ENCODE data around the gene NR3C2.

The NR3C2 gene

GRCh38 chr4:148346657-148347056 lies 95.6 kb downstream of the NR3C2 start:
- no peak for TF ChIP-seq CREB5 (CRISPR knock-in tag; IDR thresholded peaks at IDR 0.05; ENCODE audit: low read depth)
- no peak for TF ChIP-seq TSHZ2 (CRISPR knock-in tag; IDR thresholded peaks at IDR 0.05)
- TF ChIP-seq ESRRG (CRISPR knock-in tag; IDR thresholded peaks at IDR 0.05) = no peak
- TF ChIP-seq ARNTL (CRISPR knock-in tag; IDR thresholded peaks at IDR 0.05; ENCODE audit: borderline replicate concordance, low read depth) = no peak
- TF ChIP-seq TCF4 (CRISPR knock-in tag; IDR thresholded peaks at IDR 0.05; ENCODE audit: borderline replicate concordance) = no peak
- TF ChIP-seq ZNF565 (CRISPR knock-in tag; conservative IDR thresholded peaks at IDR 0.05; ENCODE audit: low read depth) = no peak
- TF ChIP-seq PATZ1 (CRISPR knock-in tag; IDR thresholded peaks at IDR 0.05; ENCODE audit: borderline replicate concordance) = no peak
- TF ChIP-seq ZNF8 (CRISPR knock-in tag; IDR thresholded peaks at IDR 0.05) = no peak
- TF ChIP-seq OSR1 (CRISPR knock-in tag; IDR thresholded peaks at IDR 0.05) = no peak
- TF ChIP-seq BACH2 (CRISPR knock-in tag; IDR thresholded peaks at IDR 0.05; ENCODE audit: borderline replicate concordance) = no peak
- no peak for TF ChIP-seq PPARA (CRISPR knock-in tag; IDR thresholded peaks at IDR 0.05; ENCODE audit: borderline replicate concordance)
- no peak for ATAC-seq

- ATAC-seq = no peak
- TF ChIP-seq OSR1 (CRISPR knock-in tag; IDR thresholded peaks at IDR 0.05) (no peak), PATZ1 (CRISPR knock-in tag; IDR thresholded peaks at IDR 0.05; ENCODE audit: borderline replicate concordance) (no peak), CSRNP3 (CRISPR knock-in tag; IDR thresholded peaks at IDR 0.05) (no peak), SNAI2 (CRISPR knock-in tag; IDR thresholded peaks at IDR 0.05) (no peak), ARNTL (CRISPR knock-in tag; IDR thresholded peaks at IDR 0.05; ENCODE audit: borderline replicate concordance, low read depth) (no peak), TSHZ2 (CRISPR knock-in tag; IDR thresholded peaks at IDR 0.05) (no peak), ZNF70 (CRISPR knock-in tag; IDR thresholded peaks at IDR 0.05) (no peak), ZNF565 (CRISPR knock-in tag; conservative IDR thresholded peaks at IDR 0.05; ENCODE audit: low read depth) (no peak), ZC3H10 (CRISPR knock-in tag; IDR thresholded peaks at IDR 0.05) (no peak)
Measured at GRCh38 chr4:148345509-148345908, 96.7 kb downstream of the NR3C2 start.

GRCh38 chr4:148344941-148345340 lies 97.3 kb downstream of the NR3C2 start:
- no peak for ATAC-seq
- TF ChIP-seq OSR1 (CRISPR knock-in tag; IDR thresholded peaks at IDR 0.05) = no peak
- no peak for TF ChIP-seq ZFP3 (CRISPR knock-in tag; IDR thresholded peaks at IDR 0.05)
- no peak for TF ChIP-seq PPARA (CRISPR knock-in tag; IDR thresholded peaks at IDR 0.05; ENCODE audit: borderline replicate concordance)
- TF ChIP-seq RARB (CRISPR knock-in tag; IDR thresholded peaks at IDR 0.05) = no peak
- TF ChIP-seq ESRRG (CRISPR knock-in tag; IDR thresholded peaks at IDR 0.05) = no peak
- no peak for TF ChIP-seq ZFP30 (CRISPR knock-in tag; IDR thresholded peaks at IDR 0.05)
- no peak for TF ChIP-seq TOX (CRISPR knock-in tag; IDR thresholded peaks at IDR 0.05; ENCODE audit: borderline replicate concordance)
- no peak for TF ChIP-seq ZC3H10 (CRISPR knock-in tag; IDR thresholded peaks at IDR 0.05)
- no peak for TF ChIP-seq GLIS3 (CRISPR knock-in tag; IDR thresholded peaks at IDR 0.05)
- no peak for TF ChIP-seq ZNF70 (CRISPR knock-in tag; IDR thresholded peaks at IDR 0.05)
- TF ChIP-seq PATZ1 (CRISPR knock-in tag; IDR thresholded peaks at IDR 0.05; ENCODE audit: borderline replicate concordance) = no peak
- TF ChIP-seq ISL1 (CRISPR knock-in tag; IDR thresholded peaks at IDR 0.05) = no peak
- no peak for TF ChIP-seq ZNF565 (CRISPR knock-in tag; conservative IDR thresholded peaks at IDR 0.05; ENCODE audit: low read depth)
- TF ChIP-seq ARNTL (CRISPR knock-in tag; IDR thresholded peaks at IDR 0.05; ENCODE audit: borderline replicate concordance, low read depth) = no peak
- no peak for TF ChIP-seq ZNF8 (CRISPR knock-in tag; IDR thresholded peaks at IDR 0.05)
- TF ChIP-seq BACH2 (CRISPR knock-in tag; IDR thresholded peaks at IDR 0.05; ENCODE audit: borderline replicate concordance) = no peak
- TF ChIP-seq CSDC2 (CRISPR knock-in tag; IDR thresholded peaks at IDR 0.05) = no peak
